HepG2 (cell line): Measurements from ENCODE around the gene WNK1. TPM values are rescaled to one million over a fixed set of nuclear protein-coding genes. Genes with fewer than 3 reads are reported as not detected.

ENCODE experiments used
- ATAC-seq: fragments of 200-7000 bp; cut with Tn5 transposase; 3 replicates; pipeline ENCODE4 v1.9.1; 2020; ENCODE audit warnings: mild to moderate bottlenecking, moderate library complexity
- BruUV-seq: library from RNA; stranded (reverse); fragments of 400-500 nt; replicated peaks from 2 replicates; lab custom pipeline; 2021; lab: Mats Ljungman, UMichigan
- CTCF ChIA-PET: fragments of 300-600 bp; formaldehyde crosslinking; extraction: SDS; loops from one replicate; lab custom pipeline; 2021; ENCODE audit warnings: low total read pairs, inconsistent platforms, low intra/inter-chr PET ratio; lab: Yijun Ruan, JAX
- POLR2A ChIA-PET: fragments of 350-600 bp; sonication (Branson Sonifier 250); formaldehyde crosslinking; loops from one replicate; lab custom pipeline; 2020; ENCODE audit warnings: antibody characterized with exemption, inconsistent platforms; lab: Yijun Ruan, JAX
- DNase-seq: peaks from one replicate; pipeline ENCODE4 v3.0.0-alpha.2; 2015; ENCODE audit warnings: low spot score
- FAIRE-seq: peaks from 3 replicates; lab custom pipeline; 2011; peaks lifted over from hg19 to GRCh38; lab: Jason Lieb, UNC
- H2AFZ ChIP-seq: one replicate; pipeline ENCODE4 v1.6.1; 2011; ENCODE audit warnings: low read length, inconsistent platforms
- H3K27ac ChIP-seq: fragments of 300-600 bp; 3 replicates; pipeline ENCODE4 v1.8.0; 2011; ENCODE audit warnings: mixed run types, mild to moderate bottlenecking, mixed read lengths, low read length, inconsistent platforms; ENCODE audit not compliant: insufficient read depth; ENCODE audit errors: extremely low read length
- H3K27me3 ChIP-seq, 2 experiments: fragments of 200-600 bp in 1 of 2; 2 replicates in 1 of 2; 3 replicates in 1 of 2; pipeline versions ENCODE4 v1.6.0 to v1.8.0; 2011; ENCODE audit warnings: low read length in 2 of 2, mild to moderate bottlenecking in 2 of 2, moderate library complexity in 2 of 2, inconsistent platforms in 1 of 2; ENCODE audit not compliant: insufficient read depth in 2 of 2, control insufficient read depth in 1 of 2
- H3K36me3 ChIP-seq, 2 experiments: fragments of 200-600 bp in 1 of 2; replicated peaks in 1 of 2; 2 replicates in 1 of 2; 3 replicates in 1 of 2; pipeline versions ENCODE4 v1.5.1 to v1.8.0; 2011; ENCODE audit warnings: low read length in 2 of 2, inconsistent platforms in 1 of 2; ENCODE audit not compliant: insufficient read depth in 2 of 2, control insufficient read depth in 1 of 2
- H3K4me1 ChIP-seq: 2 replicates; pipeline ENCODE4 v1.5.1; 2012; ENCODE audit warnings: low read length, inconsistent platforms; ENCODE audit not compliant: insufficient read depth
- H3K4me2 ChIP-seq: 2 replicates; pipeline ENCODE4 v1.6.0; 2011; ENCODE audit warnings: low read depth, low read length, inconsistent platforms
- H3K4me3 ChIP-seq, 3 experiments: fragments of 200-600 bp in 1 of 3; sonication (generic), shearing (Covaris generic) in 1 of 3; replicated peaks in 1 of 3; 2 replicates each; pipeline ENCODE4 v1.5.1; 2011 to 2016; ENCODE audit warnings: low read length in 3 of 3, inconsistent platforms in 2 of 3, low read depth in 2 of 3, mild to moderate bottlenecking in 2 of 3, control low read depth in 1 of 3, mixed read lengths in 1 of 3; ENCODE audit not compliant: insufficient read depth in 1 of 3
- H3K79me2 ChIP-seq: one replicate; pipeline ENCODE4 v1.6.1; 2011; ENCODE audit warnings: low read length, inconsistent platforms; ENCODE audit not compliant: insufficient read depth
- H3K9ac ChIP-seq: 2 replicates; pipeline ENCODE4 v1.6.0; 2011; ENCODE audit warnings: mild to moderate bottlenecking, low read depth, low read length, inconsistent platforms; ENCODE audit not compliant: insufficient read depth
- H3K9me3 ChIP-seq: 2 replicates; pipeline ENCODE4 v1.5.1; 2012; ENCODE audit warnings: mild to moderate bottlenecking, low read length
- H4K20me1 ChIP-seq: 2 replicates; pipeline ENCODE4 v1.6.0; 2011; ENCODE audit warnings: inconsistent platforms, mild to moderate bottlenecking, low read length, moderate library complexity; ENCODE audit not compliant: insufficient read depth
- ARID2 ChIP-seq: sonication (generic); formaldehyde crosslinking; IDR thresholded peaks from 2 replicates; pipeline ENCODE4 v1.8.1; 2022; ENCODE audit warnings: mild to moderate bottlenecking, missing genetic modification reagents, borderline replicate concordance
- BRF2 ChIP-seq: sonication (generic); formaldehyde crosslinking; IDR thresholded peaks from 2 replicates; pipeline ENCODE4 v1.8.1; 2022; ENCODE audit warnings: mild to moderate bottlenecking, missing genetic modification reagents
- DMAP1 ChIP-seq: IDR thresholded peaks from 2 replicates; pipeline ENCODE4 v1.6.1; 2016
- ESRRA ChIP-seq: sonication (generic); formaldehyde crosslinking; IDR thresholded peaks from 2 replicates; pipeline ENCODE4 v1.5.1; 2020; ENCODE audit warnings: mild to moderate bottlenecking, low read depth, missing genetic modification reagents
- FOSL2 ChIP-seq: sonication (generic); formaldehyde crosslinking; IDR thresholded peaks from 2 replicates; pipeline ENCODE4 v1.4.0; 2020; ENCODE audit warnings: missing genetic modification reagents
- FUBP1 ChIP-seq: sonication (generic); formaldehyde crosslinking; IDR thresholded peaks from 2 replicates; pipeline ENCODE4 v1.5.1; 2020; ENCODE audit warnings: missing genetic modification reagents, mild to moderate bottlenecking, borderline replicate concordance
- ISX ChIP-seq: sonication (generic); formaldehyde crosslinking; conservative IDR thresholded peaks from 2 replicates; pipeline ENCODE4 v1.5.0; 2020; ENCODE audit warnings: missing genetic modification reagents
- LCORL ChIP-seq, 2 experiments: fragments of 450-650 bp in 1 of 2; sonication (generic) in 1 of 2; formaldehyde crosslinking in 1 of 2; IDR thresholded peaks; 2 replicates each; pipeline versions ENCODE4 v1.5.0 to v1.6.1; 2017 to 2020; ENCODE audit warnings: antibody characterized with exemption in 1 of 2, missing genetic modification reagents in 1 of 2
- MXI1 ChIP-seq: IDR thresholded peaks from 3 replicates; pipeline ENCODE4 v1.6.1; 2012; ENCODE audit warnings: low read depth, low read length, inconsistent platforms, borderline replicate concordance
- NR2F2 ChIP-seq: IDR thresholded peaks from 2 replicates; pipeline ENCODE4 v1.6.1; 2012; ENCODE audit warnings: low read depth, inconsistent platforms, borderline replicate concordance
- RAD21 ChIP-seq: fragments of 450-650 bp; formaldehyde crosslinking; IDR thresholded peaks from 2 replicates; pipeline ENCODE4 v1.5.0; 2020; ENCODE audit warnings: mild to moderate bottlenecking
- RBM39 ChIP-seq: fragments of 200-400 bp; formaldehyde crosslinking; IDR thresholded peaks from one replicate; pipeline ENCODE4 v1.6.1; 2018; ENCODE audit warnings: antibody characterized with exemption, mild to moderate bottlenecking, low read depth, low read length; ENCODE audit not compliant: poor library complexity, severe bottlenecking
- TEAD3 ChIP-seq: optimal IDR thresholded peaks from 2 replicates; pipeline ENCODE3; 2016; ENCODE audit warnings: borderline replicate concordance
- ZNF160 ChIP-seq: sonication (generic); formaldehyde crosslinking; IDR thresholded peaks from 2 replicates; pipeline ENCODE4 v1.8.0; 2022; ENCODE audit warnings: mild to moderate bottlenecking, inconsistent platforms, missing genetic modification reagents
- ZNF468 ChIP-seq: sonication (generic); formaldehyde crosslinking; IDR thresholded peaks from 2 replicates; pipeline ENCODE4 v1.8.0; 2022; ENCODE audit warnings: mild to moderate bottlenecking, moderate library complexity, missing genetic modification reagents
- ZNF557 ChIP-seq: sonication (generic); formaldehyde crosslinking; IDR thresholded peaks from 2 replicates; pipeline ENCODE4 v1.4.0; 2020; ENCODE audit warnings: missing genetic modification reagents
- ZNF737 ChIP-seq: sonication (generic); formaldehyde crosslinking; IDR thresholded peaks from 2 replicates; pipeline ENCODE4 v1.5.0; 2020; ENCODE audit warnings: missing genetic modification reagents, mild to moderate bottlenecking, borderline replicate concordance
- ZNF772 ChIP-seq: sonication (generic); formaldehyde crosslinking; IDR thresholded peaks from 2 replicates; pipeline ENCODE4 v1.5.0; 2020; ENCODE audit warnings: mild to moderate bottlenecking, missing genetic modification reagents
- WGBS: methylation state at CpG from one replicate; pipeline ENCODE4 v1.1.6; 2017; ENCODE audit warnings: low lambda C conversion rate; 5-methylcytosine and 5-hydroxymethylcytosine counted together
- in situ Hi-C: cut with HindIII; loops from 2 replicates; pipeline ENCODE4 v1.10.0; 2017; ENCODE audit warnings: low pct_unique_long_range_greater_than_20kb; ENCODE audit not compliant: extremely low pct_ligation_motif_present
- intact Hi-C: fragments of 100-400 bp; cut with micrococcal nuclease; formaldehyde crosslinking; loops from one replicate; pipeline ENCODE4 v1.10.0; 2022; ENCODE audit not compliant: unreplicated experiment
- polyA plus RNA-seq, 8 experiments: library from polyadenylated mRNA; depleted of rRNA in 3 of 8; stranded (reverse) in 7 of 8; unstranded in 1 of 8; fragments of >200 nt; fragmentation: Illumina TruSeq in 4 of 8; extraction: Trizol in 4 of 8; gene quantifications; 2 replicates each; pipeline versions ENCODE4 v1.2.1 to v1.2.3, GENCODE V29; 2011 to 2016; ENCODE audit warnings: low read depth in 4 of 8, missing spikeins in 1 of 8, mixed read lengths in 1 of 8; ENCODE audit not compliant: insufficient read depth in 1 of 8
- total RNA-seq, 5 experiments: library from RNA; depleted of rRNA; stranded (reverse); fragments of >200 nt; fragmentation: Illumina TruSeq; extraction: Trizol; gene quantifications; 2 replicates each; pipeline ENCODE4 v1.2.3, GENCODE V29; 2016; ENCODE audit warnings: low read depth in 1 of 5
- TF ChIP-seq, protein P1 (sequence below): sonication (generic); formaldehyde crosslinking; IDR thresholded peaks from 2 replicates; pipeline ENCODE4 v1.4.0; 2020; ENCODE audit warnings: missing genetic modification reagents, borderline replicate concordance

WNK1 gene
- total and polyA plus RNA-seq, 2 of the 13 experiments (the other 11 are each of a cell fraction or from before 2014, with no cell fraction given): 31.1 to 54.8 TPM

GRCh38 chr12:726281-727140, 25.9 kb upstream of the WNK1 start:
- no peaks in the 10 kb centered on the region for H3K79me2 ChIP-seq
- no peak overlapping the region for H3K27ac ChIP-seq
- H2AFZ ChIP-seq: no peak overlapping the region
- FAIRE-seq: no peak
- no peaks in the 10 kb centered on the region for H3K36me3 ChIP-seq
- H3K4me2 ChIP-seq: no peak overlapping the region
- WGBS: 2% methylated on average over 5 of the region's 5 CpGs
- in situ Hi-C loops (no loop called here), intact Hi-C loops (no loop called here)
- H3K4me3 ChIP-seq: no peak overlapping the region
- H3K9ac ChIP-seq: no peak overlapping the region
- H4K20me1 ChIP-seq: no peaks in the 10 kb centered on the region
- ChIA-PET POLR2A (no interaction called here), CTCF (no interaction called here)
- peak; percentile 19 for DNase-seq
- H3K4me1 ChIP-seq: peaks cover 25% of the 10 kb centered on the region
- H3K9me3 ChIP-seq: no peaks in the 10 kb centered on the region
- BruUV-seq: no TSS peak
- no peaks in the 10 kb centered on the region; a peak in 1 of 5 replicates for H3K27me3 ChIP-seq
- peak; percentile 32; the same call in 1 of the 3 replicates for ATAC-seq
- no peak for TF ChIP-seq DMAP1 (CRISPR knock-in tag)
- no peak for TF ChIP-seq RAD21 (CRISPR knock-in tag)
- TF ChIP-seq ESRRA (CRISPR knock-in tag): 0 out of 2 replicates have a peak, but pooled peaks have one; percentile 60
- TF ChIP-seq BRF2 (CRISPR knock-in tag): no peak
- no peak for TF ChIP-seq NR2F2
- TF ChIP-seq ZNF557: no peak
- TF ChIP-seq, protein P1, sequence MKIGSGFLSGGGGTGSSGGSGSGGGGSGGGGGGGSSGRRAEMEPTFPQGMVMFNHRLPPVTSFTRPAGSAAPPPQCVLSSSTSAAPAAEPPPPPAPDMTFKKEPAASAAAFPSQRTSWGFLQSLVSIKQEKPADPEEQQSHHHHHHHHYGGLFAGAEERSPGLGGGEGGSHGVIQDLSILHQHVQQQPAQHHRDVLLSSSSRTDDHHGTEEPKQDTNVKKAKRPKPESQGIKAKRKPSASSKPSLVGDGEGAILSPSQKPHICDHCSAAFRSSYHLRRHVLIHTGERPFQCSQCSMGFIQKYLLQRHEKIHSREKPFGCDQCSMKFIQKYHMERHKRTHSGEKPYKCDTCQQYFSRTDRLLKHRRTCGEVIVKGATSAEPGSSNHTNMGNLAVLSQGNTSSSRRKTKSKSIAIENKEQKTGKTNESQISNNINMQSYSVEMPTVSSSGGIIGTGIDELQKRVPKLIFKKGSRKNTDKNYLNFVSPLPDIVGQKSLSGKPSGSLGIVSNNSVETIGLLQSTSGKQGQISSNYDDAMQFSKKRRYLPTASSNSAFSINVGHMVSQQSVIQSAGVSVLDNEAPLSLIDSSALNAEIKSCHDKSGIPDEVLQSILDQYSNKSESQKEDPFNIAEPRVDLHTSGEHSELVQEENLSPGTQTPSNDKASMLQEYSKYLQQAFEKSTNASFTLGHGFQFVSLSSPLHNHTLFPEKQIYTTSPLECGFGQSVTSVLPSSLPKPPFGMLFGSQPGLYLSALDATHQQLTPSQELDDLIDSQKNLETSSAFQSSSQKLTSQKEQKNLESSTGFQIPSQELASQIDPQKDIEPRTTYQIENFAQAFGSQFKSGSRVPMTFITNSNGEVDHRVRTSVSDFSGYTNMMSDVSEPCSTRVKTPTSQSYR: no peak
- TF ChIP-seq ISX (CRISPR knock-in tag): no peak
- peak; percentile 29 for TF ChIP-seq TEAD3 (CRISPR knock-in tag)
- no peak for TF ChIP-seq ZNF160 (CRISPR knock-in tag)
- TF ChIP-seq ARID2 (CRISPR knock-in tag): no peak
- TF ChIP-seq ZNF468 (CRISPR knock-in tag): no peak
- 0 out of 3 replicates have a peak, but pooled peaks have one; percentile 16 for TF ChIP-seq MXI1
- no peak for TF ChIP-seq LCORL (IDR thresholded peaks at IDR 0.05)
- no peak for TF ChIP-seq LCORL (CRISPR knock-in tag; IDR thresholded peaks at IDR 0.05)
- TF ChIP-seq FUBP1: no peak
- TF ChIP-seq ZNF772 (CRISPR knock-in tag): no peak
- peak; percentile 68 for TF ChIP-seq FOSL2 (CRISPR knock-in tag)
- no peak for TF ChIP-seq ZNF737
- no peak for TF ChIP-seq RBM39
